ENCODE results near the gene TNFRSF21. TPM values are rescaled to one million over a fixed set of nuclear protein-coding genes. Genes with fewer than 3 reads are reported as not detected.

The TNFRSF21 gene
- total and polyA plus RNA-seq, 2 donors: 22.8 to 43.2 TPM

DNA sequence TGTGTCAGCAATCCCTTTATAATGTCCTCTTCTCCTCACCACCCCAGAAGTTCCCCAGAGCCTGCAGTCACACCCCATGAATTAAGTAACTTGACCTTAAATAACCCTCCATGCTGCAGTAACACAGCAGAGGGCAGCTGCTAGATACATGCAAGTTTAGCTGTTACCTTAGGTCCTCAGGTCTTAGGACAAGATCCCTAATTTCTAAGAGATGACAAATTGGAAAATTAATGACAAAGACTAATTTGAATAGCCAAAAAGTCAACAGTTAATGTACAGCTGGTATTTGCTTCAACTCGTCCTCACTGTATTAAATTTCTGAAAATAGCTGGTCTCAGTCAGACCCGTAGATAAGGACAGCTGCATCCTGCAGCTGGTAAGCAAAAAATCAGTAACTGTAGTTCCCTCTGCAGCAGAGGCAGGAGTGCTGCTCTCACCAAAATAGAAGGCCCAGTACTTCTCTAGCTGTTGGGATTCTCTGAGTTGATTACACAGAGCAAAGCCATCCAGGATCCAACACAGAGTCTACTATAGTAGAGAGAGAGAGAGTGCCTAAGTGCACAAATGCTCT lies 62.4 kb downstream of the TNFRSF21 start:
- Histone ChIP-seq H3K4me3 (ENCODE audit: low read depth, low read length) (no peak overlapping the region), H3K4me1 (ENCODE audit: insufficient read depth) (no peaks in the 10 kb centered on the region), H3K27ac (ENCODE audit: low read depth) (peak overlapping the region; percentile 39), H3K36me3 (ENCODE audit: insufficient read depth) (no peaks in the 10 kb centered on the region)
- DNase-seq (ENCODE audit: extremely low spot score): no peak
- WGBS: 14% methylated on average over 2 of the region's 2 CpGs

DNA sequence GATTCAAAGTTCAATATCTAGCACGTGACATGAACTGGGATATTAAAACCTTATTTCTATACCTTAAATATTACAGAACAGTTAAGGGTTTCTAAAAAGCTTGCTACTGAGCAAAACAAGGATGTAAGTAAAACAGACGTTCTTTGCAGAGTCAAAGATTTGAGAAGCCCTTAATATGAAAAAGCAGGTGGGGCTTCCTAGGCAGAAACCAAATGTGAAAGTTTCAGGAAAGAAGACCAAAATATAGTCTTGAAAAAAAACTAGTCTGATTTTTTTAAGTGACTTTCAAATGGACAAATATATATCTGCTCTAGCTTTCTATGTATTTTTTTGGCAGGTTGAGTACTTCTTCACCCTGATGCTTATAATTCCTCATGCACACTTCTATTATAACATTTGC lies 63.2 kb downstream of the TNFRSF21 start:
- H3K27ac ChIP-seq (ENCODE audit: low read depth): no peak overlapping the region
- no peak for DNase-seq (ENCODE audit: extremely low spot score)
- H3K4me1 ChIP-seq (ENCODE audit: insufficient read depth): no peaks in the 10 kb centered on the region
- WGBS: 69% methylated on average over 2 of the region's 2 CpGs
- H3K4me3 ChIP-seq (ENCODE audit: low read depth, low read length): no peak overlapping the region
- H3K36me3 ChIP-seq (ENCODE audit: insufficient read depth): no peaks in the 10 kb centered on the region

DNA sequence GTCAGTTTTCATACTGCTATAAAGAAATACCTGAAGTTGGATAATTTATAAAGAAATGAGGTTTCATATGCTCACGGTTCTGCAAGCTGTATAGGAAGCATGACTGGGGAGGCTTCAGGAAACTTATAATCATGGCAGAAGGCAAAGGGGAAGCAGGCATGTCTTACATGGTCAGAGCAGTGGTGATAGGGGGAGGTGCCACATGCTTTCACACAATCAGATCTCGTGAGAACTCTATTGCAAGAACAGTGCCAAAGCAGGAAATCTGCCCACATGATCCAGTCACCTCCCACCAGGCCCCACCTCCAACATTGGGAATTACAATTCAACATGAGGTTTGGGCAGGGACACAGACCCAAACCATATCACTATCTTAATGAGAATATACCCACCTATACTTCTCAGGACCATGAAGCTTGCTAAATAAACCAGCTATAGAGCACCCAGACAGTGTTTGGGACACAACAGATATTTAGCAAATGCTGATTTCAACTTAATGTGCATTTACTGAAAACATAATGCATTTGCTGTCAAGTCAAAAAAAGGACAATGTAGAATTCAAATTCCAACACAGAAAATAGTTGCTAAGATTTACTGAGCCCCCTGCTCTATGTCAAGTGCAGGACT lies 63.8 kb downstream of the TNFRSF21 start:
- Histone ChIP-seq H3K36me3 (ENCODE audit: insufficient read depth) (no peaks in the 10 kb centered on the region), H3K4me3 (ENCODE audit: low read depth, low read length) (no peak overlapping the region), H3K27ac (ENCODE audit: low read depth) (peak overlapping the region; percentile 23), H3K4me1 (ENCODE audit: insufficient read depth) (no peaks in the 10 kb centered on the region)
- WGBS: 61% methylated on average over 2 of the region's 2 CpGs
- no peak for DNase-seq (ENCODE audit: extremely low spot score)

DNA sequence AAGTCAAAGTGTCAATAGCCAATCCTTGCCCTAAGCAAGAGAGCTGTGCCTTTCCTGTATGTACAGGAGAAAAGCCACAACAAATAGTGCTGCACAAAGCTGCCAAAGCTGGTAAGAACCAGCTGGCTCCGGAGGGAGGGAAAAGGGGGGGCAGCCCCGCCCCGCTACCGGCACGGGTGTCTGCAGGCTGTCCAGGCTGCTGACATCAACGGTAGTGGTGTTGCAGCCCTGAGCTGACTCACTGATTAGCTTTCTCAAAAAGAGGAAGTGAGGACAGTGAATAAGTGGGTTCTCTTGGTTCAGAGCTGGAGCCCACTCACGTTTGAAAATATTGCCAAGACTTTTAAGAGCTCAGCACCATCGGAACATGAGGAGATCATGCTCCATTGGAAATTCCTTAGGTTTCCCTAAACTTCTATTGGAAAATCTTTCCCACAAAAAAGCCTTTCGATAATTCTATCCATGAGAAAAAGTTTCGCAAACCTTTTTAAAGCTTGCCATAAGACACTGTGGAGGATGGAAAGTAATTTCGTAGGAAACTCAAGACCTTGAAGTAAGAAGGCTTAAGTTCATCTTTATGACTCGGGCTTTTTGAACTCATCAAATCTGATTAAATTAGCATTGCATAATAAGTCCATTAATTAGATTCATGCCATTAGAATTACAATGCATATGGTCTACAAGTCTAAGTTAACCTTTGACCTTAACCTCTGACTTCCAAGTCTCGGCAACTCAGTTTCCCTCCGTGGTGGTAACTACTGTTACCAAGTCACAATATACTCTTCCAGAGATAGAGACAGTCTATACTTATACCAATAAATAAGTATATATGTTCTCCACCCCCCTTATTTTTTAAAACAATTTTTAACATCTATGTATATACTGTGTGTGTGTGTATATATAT lies 67.0 kb downstream of the TNFRSF21 start:
- DNase-seq (ENCODE audit: extremely low spot score): peak; percentile 41
- 39% methylated on average over 14 of the region's 14 CpGs for WGBS
- Histone ChIP-seq H3K27ac (ENCODE audit: low read depth) (no peak overlapping the region), H3K36me3 (ENCODE audit: insufficient read depth) (no peaks in the 10 kb centered on the region), H3K4me3 (ENCODE audit: low read depth, low read length) (no peak overlapping the region), H3K4me1 (ENCODE audit: insufficient read depth) (peaks cover 3% of the 10 kb centered on the region)

DNA sequence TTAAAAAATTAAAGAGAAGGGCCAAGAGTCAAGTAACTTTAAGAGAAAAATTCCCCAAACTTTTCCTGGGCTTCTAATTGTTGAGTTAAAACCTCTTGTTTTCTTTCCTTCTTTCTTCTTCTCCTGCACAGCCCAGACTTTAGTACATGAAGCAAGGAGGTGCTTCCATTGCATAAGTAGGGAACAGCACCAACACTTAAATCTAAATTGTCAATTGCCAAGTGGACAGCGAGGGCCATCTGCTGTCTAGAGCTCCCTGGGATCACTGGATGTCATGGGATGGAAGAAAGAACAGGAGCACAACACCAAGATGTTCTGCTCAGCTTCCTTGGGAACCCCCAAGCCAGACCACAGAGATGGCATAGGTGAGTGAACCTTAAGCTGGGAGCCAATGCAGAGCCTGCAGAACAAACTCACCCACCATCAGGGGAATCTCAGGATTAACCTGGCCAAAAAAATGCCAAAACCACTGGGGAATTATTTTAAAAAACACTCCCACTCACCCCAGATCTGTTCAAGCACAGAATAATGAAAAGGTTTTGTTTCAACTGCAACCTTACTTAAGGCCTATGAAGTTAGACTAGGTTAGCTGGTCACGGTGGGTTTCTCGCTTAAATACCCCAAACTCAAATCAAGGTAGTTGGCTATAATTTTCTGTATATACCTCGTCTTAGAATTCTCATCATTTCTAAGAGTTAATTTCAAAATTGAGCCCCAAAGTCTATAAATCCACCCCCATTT lies 67.8 kb downstream of the TNFRSF21 start:
- 79% methylated on average over 4 of the region's 4 CpGs for WGBS
- Histone ChIP-seq H3K4me3 (ENCODE audit: low read depth, low read length) (no peak overlapping the region), H3K27ac (ENCODE audit: low read depth) (peak overlapping the region; percentile 67), H3K4me1 (ENCODE audit: insufficient read depth) (peaks cover 3% of the 10 kb centered on the region), H3K36me3 (ENCODE audit: insufficient read depth) (no peaks in the 10 kb centered on the region)
- DNase-seq (ENCODE audit: extremely low spot score): no peak

DNA sequence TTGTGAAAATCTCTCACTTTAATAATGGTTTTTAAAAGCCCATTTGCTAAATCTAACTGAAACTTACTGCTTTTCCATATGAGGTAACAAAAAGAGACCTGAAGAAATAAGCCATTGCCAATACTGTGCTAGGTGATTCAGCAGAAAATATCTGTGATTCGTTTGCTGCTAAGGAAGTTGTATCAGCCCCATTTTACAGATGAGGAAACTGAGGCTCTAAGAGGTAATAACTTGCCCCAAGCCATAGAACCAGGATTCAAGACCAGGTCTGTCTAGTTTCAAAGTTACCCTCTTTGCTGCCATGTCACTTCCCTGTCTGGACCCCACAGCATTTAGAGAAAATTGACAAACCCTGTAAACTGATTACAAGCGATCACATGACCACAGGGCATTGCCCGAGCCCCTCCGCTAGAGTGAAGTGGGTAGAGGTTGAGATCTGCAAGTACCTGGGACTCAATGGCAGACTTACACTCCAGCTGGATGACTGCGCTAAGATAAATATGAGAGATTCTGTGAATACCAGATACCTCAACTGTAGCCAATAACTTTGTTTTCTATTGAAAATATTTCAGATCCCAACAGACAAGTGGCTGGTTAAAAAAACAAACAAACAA lies 69.3 kb downstream of the TNFRSF21 start:
- Histone ChIP-seq H3K4me1 (ENCODE audit: insufficient read depth) (peaks cover 3% of the 10 kb centered on the region), H3K4me3 (ENCODE audit: low read depth, low read length) (no peak overlapping the region), H3K27ac (ENCODE audit: low read depth) (no peak overlapping the region), H3K36me3 (ENCODE audit: insufficient read depth) (no peaks in the 10 kb centered on the region)
- 95% methylated on average over 5 of the region's 5 CpGs for WGBS
- no peak for DNase-seq (ENCODE audit: extremely low spot score)

DNA sequence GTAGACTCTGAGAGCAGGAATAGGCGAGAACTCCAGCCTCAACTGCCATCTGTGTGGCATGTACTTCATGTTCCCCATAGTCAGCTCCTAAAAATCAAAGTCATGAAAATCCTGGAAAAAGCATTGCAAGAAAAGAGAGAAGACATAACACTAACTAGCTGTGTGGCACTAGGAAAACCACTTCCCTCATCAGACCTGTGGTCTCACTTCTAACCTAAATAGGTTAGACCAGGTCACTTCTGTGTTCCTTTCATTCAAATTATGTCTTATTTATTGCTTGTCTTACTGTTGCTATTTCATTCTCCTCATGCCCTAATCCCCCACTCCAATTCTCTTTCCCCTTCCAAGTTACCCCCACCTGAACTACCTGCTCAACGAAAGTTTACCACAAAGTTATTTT lies 70.2 kb downstream of the TNFRSF21 start:
- 91% methylated on average over 2 of the region's 2 CpGs for WGBS
- DNase-seq (ENCODE audit: extremely low spot score): no peak
- no peak overlapping the region for H3K4me3 ChIP-seq (ENCODE audit: low read depth, low read length)
- no peak overlapping the region for H3K27ac ChIP-seq (ENCODE audit: low read depth)
- H3K4me1 ChIP-seq (ENCODE audit: insufficient read depth): peaks cover 3% of the 10 kb centered on the region
- H3K36me3 ChIP-seq (ENCODE audit: insufficient read depth): no peaks in the 10 kb centered on the region

DNA sequence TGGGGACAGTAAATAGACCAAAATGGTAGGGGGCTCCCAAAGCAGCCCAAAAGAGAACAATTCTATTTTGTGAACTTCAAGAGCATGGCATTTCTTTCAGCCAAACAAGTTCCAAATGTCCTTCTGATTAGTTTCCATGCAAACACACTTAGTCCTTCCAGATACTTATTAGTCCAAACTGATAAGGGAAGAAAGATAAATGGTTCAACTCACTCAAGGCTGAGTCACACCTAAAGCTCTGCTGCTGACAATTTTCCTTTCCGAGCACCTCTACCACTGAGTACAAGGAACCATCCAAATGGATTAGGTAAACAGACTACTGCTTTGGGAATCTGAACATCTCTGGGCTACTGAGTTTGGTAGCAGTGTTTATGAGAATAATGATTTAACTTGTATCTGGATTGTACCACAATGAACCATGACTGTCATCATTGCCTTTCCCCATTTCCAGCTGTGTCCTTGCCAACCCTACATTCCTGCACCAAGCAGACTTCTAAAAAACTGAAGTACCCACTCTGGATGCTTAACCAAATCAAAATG lies 71.2 kb downstream of the TNFRSF21 start:
- no peak overlapping the region for H3K27ac ChIP-seq (ENCODE audit: low read depth)
- H3K4me1 ChIP-seq (ENCODE audit: insufficient read depth): peaks cover 3% of the 10 kb centered on the region
- no peaks in the 10 kb centered on the region for H3K36me3 ChIP-seq (ENCODE audit: insufficient read depth)
- no peak for DNase-seq (ENCODE audit: extremely low spot score)
- H3K4me3 ChIP-seq (ENCODE audit: low read depth, low read length): no peak overlapping the region
- 55% methylated on average over 1 of the region's 1 CpG for WGBS

DNA sequence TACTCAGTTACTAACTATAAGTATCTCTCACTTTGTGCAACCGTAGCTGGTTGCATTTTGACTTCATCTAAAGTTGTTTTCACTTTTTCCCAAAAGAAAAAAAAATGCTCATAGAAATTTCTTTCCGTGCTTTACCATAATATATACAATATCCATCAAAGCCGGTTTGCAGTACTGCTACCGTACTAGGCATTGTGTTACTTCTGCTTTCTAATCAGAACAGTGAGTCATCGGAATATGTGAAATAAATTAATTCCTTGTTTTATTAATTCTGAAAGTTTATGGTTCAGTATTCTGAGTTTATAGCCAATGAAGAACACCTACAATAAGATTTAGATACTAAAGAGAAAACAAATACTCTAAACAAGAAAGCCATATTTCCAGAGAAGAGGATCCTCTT lies 72.5 kb downstream of the TNFRSF21 start:
- H3K4me1 ChIP-seq (ENCODE audit: insufficient read depth): peaks cover 3% of the 10 kb centered on the region
- 89% methylated on average over 5 of the region's 5 CpGs for WGBS
- H3K36me3 ChIP-seq (ENCODE audit: insufficient read depth): no peaks in the 10 kb centered on the region
- H3K27ac ChIP-seq (ENCODE audit: low read depth): no peak overlapping the region
- no peak overlapping the region for H3K4me3 ChIP-seq (ENCODE audit: low read depth, low read length)
- DNase-seq (ENCODE audit: extremely low spot score): no peak

DNA sequence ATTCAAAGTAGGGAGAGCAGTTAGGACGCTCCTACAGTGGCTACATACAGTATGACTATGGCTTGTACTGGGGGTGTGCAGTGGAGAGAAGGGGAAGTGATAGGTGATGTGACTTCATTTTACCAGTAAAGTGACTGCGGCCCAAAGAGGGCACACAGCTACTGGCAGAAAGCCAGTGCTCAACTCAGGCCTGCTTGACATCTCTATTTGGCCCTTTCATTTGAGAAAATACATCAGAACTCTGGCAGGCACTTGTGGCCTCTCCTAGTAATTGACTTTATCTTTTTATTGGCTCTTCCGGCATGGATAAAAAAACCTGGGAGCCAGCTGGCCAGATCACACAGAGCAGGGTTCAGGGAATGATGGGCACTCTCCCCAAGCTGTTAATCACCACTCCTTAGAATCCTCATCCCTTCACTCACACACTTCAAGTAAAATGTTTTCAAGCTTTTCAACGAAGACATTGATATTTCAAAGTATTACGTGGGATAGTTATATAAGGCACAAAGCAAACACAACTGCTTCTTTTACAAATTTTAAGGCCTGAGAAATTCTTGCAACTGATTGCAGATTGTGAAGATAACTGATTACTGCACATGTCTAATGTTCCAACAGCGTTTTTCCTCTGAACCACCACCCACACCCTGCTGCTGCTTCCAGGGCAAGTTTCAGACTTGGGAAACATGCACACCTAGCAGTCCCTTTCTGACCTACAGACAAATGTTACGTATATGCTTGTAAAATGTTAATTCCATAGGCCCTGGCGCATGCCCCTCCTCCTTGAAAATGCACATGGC lies 73.5 kb downstream of the TNFRSF21 start:
- DNase-seq (ENCODE audit: extremely low spot score): no peak
- peaks cover 3% of the 10 kb centered on the region for H3K36me3 ChIP-seq (ENCODE audit: insufficient read depth)
- 58% methylated on average over 8 of the region's 8 CpGs for WGBS
- H3K4me1 ChIP-seq (ENCODE audit: insufficient read depth): peaks cover 3% of the 10 kb centered on the region
- no peak overlapping the region for H3K4me3 ChIP-seq (ENCODE audit: low read depth, low read length)
- no peak overlapping the region for H3K27ac ChIP-seq (ENCODE audit: low read depth)

DNA sequence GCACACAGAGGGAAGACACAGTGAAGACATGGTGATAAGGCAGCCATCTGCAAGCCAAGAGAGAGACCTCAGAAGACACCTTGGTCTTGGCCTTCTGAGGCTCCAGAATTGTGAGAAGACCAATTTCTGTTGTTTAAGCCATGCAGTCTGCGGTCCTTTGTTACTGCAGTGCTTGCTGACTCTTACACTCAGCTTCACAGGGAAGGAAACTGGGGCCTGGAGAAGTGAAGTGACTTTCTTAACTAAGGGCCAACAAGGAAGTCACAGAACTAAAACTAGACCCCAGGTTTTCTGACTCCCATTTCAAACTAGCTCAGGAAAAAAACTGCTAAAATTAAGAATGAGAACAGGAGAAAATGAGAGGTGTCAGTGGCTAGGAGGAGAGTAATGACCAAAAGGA lies 74.3 kb downstream of the TNFRSF21 start:
- Histone ChIP-seq H3K4me1 (ENCODE audit: insufficient read depth) (peaks cover 2% of the 10 kb centered on the region), H3K4me3 (ENCODE audit: low read depth, low read length) (no peak overlapping the region), H3K36me3 (ENCODE audit: insufficient read depth) (peaks cover 3% of the 10 kb centered on the region), H3K27ac (ENCODE audit: low read depth) (no peak overlapping the region)
- DNase-seq (ENCODE audit: extremely low spot score): no peak
- WGBS: 96% methylated on average over 1 of the region's 1 CpG

DNA sequence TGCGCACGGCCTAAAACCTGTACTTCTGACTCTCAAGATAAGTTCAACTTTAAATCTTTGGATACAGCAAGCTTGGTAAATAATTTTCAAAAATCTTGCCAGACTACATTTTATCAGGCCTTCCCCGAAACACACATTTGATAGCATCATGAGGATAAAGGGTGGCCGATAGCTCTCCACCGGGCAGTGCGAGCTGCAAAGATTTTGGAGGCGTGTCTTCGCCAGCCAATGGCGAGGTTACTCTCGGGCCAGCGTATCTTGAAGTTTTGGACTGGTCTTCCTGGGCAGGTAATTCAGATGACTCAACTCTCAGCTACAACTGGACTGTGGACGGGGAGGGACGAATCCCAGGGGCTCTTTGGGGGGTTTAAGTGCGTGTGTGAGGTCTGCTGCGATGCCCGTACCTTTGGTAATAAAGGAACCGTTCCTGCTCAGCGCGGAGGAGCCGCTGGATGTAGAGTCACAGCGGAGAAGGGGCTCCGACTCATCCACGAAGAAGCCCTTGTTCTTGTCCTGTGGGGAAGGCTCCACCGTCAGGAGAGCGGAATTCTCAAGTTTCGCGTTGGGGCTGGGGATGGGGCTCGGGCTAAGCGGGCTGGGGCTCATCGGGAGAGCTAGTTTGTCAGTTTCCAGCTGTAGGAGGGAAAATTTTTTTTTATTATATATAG lies 75.3 kb downstream of the TNFRSF21 start:
- Histone ChIP-seq H3K27ac (ENCODE audit: low read depth) (no peak overlapping the region), H3K36me3 (ENCODE audit: insufficient read depth) (peaks cover 3% of the 10 kb centered on the region), H3K4me1 (ENCODE audit: insufficient read depth) (no peaks in the 10 kb centered on the region), H3K4me3 (ENCODE audit: low read depth, low read length) (no peak overlapping the region)
- WGBS: 92% methylated on average over 30 of the region's 30 CpGs
- peak; percentile 41 for DNase-seq (ENCODE audit: extremely low spot score)

All from urinary bladder (tissue), 4 donors.